ENCODE data around the gene LYRM4.

The LYRM4 gene

DNA sequence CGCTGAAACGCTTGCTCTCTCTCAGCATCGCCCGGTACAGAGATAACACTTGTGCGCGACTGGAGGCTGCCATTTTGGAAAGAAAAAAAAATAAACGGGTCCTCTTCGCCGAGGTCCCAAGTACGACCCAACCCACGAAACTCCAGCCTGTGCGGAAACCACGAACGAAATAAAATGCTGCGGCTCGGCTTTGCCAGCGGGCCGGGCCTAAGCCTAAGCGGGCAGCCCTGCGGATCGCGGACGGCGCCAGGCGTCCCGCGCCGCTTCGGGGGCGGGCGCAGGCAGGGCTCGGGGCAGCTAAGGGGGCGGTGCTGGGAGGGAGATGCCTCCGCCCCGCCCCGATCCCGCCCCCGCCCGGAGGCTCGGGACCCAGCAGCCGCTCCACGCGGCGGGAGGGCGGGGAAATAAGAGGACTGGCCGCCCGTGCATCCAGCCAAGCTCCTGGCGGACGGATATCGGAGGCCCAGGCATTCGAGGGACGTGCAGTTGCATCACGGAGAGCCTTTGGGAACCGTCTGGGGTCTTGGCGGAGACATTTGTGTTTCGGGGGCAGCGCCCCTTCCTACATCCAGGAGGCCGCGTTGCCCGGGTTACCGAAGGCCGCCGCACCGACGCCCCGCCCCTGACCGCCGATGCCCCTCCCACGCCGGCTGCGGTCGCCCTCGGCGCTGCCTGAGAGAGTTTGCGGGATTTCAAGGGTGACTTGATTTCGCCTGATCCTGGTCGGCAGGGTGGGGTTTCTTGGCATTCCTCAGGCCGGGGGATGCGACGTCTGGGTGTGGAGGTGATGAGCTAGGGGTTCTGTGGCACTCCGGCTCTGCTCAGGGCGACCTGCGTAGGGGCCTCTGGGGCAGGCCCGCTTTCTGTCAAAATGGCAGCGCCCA lies at the start of gene LYRM4, which contains the start of gene FARS2:
Gene LYRM4, minus strand, starts transcription at position 290 of the 884 bp plus-strand sequence. Its CDS starts 217 bp downstream, at position 73.
Gene FARS2, plus strand, starts transcription at position 853 of the 884 bp plus-strand sequence.
- DNase-seq = peak; percentile 93

DNA sequence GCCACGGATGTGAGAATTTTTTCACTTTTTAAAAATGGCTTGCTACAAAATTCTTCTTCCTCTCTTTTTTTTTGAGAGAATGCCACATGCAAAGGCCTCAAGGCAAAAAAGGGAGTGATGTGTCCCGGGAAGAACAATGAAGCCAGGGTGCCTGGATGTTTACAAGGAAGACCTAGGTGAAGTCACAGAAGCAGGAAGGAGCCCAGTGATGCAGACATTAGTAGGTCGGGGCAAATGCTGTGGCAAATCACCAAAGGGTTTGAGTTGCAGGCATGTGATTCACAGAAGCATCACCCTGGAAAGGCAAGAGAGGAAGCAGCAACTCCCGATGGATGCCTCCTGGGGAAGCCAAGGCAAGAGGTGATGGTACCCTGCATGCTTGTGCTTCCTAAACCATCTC lies 47.3 kb upstream of the LYRM4 start:
- no peak for DNase-seq

DNA sequence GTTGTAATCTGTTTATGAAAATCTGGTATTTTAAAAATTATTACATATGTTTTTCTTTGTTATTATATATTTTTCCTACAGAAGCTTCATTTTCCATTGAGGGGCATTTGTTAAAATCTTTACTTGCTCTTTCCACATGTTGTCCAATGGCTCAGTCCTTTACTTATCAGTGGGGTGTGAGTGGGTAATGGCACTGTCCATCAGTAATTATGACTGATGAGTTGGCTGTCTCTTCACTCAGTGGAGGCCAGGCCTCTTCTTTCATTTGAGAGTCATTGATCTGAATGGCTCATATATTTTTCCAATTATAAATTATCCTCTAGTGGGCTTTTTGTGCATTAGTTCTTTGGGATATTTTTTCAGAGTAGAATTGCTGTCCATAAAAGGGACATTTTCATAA lies 46.3 kb upstream of the LYRM4 start:
- DNase-seq = no peak

DNA sequence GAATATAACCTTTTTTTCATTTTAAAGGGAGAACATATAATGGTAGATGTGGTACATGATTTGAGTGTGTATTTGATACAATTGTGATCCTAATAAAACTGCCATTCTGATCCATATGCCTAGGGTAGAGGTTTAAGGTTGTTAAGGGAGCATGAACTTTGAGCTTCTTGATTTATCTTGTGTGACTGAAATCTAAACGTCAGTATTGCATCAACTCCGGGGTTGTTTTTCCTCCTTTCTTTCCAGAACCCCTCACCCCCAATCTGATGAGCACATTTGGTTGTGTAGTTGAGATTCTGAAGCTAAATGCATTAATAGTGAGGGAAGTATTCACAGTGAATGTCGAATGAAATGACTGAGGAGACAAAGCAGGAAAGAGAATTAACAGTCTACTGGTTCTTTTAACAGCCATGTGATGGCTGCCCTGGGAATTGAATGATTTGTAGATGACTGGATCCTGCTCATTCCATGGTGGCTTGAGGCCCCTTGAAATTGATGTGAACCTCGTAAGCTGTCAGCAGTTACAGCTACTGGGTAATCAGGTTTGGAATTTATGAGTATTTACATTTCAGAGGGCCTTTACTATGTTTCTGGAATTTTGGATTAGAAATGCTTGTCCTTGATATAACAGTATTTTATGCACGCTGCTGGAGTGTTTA lies 45.3 kb upstream of the LYRM4 start:
- no peak for DNase-seq

DNA sequence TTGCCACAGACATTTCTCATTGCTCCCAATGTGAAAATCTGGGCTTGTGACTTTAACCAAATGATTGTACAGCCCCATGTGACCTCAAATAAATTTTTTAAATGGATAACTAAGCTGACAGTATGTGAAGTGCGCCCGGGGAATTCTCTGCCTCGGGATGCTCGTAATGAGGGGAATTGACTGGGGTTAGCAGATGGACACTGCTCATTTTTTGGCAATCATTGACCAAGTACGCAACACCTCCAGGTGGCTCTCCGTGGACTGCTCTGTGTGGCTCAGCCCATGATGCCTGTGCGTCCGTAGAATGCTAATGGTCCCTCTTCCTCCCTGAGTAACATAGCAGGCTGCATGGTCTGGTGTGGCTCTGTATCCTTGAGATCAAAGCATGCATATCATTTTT lies 42.9 kb upstream of the LYRM4 start:
- no peak for DNase-seq

DNA sequence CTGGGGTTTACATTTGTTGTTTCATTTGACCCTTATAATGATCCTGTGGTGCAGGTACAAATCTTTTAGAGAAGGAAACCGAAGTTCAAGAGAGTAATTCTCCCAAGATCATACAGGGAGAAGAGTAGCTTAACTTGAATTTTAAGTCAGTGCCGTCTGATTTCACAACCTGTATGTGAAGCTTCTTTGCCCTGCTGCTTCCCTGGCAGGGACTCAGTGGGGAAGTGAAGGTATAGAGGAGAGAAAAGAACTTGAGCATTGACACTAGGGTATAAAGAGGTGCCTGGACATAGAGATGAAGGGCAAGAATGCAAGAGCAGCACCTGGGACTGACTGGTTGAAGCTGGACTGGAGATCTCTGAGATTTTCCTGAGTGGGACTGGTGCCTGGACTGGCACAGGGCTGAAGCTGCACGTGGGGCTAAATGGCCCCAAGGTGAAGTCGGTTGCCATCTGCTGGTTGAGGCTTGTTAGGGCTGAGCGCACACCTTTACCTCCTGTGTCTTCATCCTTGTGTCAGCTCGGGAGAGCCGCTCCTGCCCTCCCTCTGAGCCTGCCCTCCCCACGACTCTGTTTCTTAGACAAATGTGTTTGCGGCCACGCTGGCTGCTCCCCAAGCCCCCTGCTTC lies 42.4 kb upstream of the LYRM4 start:
- DNase-seq = peak; percentile 68

DNA sequence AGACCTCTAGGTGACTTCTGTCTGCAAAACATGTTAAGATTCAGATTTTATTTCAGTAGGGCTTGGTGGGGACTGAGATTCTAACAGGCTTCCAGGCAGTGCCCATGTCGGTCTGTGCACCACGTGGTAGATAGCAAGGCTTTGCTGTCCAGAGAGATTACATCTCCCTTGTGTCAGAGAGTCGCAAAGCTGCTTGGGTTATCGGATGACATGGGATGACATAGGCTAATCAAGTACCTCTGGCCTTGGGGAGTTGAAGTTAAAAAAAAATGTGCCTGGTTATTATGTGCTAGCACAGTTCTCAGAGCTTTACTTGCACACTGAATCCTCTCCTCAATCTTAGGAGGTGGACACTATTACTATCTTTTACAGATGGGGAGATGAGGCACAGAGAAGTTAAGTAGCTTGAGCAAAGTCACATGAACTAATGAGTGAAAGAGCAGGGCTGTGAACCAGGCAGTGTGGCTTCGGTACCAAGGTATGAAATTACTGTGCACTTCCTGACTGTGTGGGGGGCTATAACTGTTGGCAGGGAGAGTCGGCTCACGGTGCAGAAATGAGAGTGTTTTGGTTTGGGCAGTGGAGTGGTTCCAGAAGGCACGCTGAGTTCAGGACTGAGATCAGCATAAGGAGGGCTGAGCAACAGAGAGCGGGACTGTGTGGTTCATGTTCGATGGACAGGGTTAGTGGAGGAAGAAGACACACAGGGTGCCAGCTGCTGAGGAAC lies 41.6 kb upstream of the LYRM4 start:
- DNase-seq = no peak

DNA sequence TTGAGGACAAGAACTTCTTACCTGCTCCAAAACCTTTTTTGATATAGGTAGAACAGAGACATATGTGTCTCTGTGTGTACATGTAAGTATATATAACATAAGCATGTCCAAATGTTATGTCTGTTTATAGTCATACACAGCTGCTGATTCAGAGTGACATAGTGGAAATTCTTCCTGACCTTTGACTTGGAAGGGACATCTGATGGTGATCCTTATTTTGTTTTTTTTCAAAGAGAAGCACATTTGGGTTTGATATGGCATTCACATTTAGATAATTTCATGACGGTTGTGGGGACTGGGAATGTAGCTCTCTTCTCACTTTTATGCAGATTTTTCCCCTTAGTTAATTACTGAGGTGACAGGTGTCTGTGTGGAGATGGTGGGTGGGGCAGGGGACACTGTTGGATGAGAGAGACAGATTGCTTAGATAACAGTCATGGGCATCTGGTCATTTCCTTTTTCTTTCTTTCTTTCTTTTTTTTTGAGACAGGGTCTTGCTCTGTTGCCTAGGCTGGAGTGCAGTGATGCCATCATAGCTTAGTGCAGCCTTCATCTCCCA lies 39.5 kb upstream of the LYRM4 start:
- no peak for DNase-seq

DNA sequence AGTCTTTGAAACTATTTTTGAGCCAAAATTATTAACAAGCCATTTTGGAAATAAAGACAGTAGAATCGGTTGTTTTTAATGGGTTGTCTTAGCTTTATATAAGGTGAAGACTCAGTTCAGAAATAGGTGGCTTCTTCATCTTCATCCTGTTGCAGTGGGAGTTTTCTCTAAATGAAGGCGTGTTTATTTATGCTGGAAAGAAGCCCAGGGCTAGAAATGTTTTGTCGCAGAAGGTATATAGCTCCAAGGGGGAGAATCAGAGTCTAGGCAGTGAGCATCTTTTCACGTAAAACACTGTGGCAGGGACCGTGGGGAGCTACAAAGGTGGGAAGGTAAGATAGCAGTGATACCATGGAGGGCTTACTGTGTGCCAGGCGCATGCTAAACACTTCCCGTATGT lies 34.9 kb upstream of the LYRM4 start:
- DNase-seq = no peak

DNA sequence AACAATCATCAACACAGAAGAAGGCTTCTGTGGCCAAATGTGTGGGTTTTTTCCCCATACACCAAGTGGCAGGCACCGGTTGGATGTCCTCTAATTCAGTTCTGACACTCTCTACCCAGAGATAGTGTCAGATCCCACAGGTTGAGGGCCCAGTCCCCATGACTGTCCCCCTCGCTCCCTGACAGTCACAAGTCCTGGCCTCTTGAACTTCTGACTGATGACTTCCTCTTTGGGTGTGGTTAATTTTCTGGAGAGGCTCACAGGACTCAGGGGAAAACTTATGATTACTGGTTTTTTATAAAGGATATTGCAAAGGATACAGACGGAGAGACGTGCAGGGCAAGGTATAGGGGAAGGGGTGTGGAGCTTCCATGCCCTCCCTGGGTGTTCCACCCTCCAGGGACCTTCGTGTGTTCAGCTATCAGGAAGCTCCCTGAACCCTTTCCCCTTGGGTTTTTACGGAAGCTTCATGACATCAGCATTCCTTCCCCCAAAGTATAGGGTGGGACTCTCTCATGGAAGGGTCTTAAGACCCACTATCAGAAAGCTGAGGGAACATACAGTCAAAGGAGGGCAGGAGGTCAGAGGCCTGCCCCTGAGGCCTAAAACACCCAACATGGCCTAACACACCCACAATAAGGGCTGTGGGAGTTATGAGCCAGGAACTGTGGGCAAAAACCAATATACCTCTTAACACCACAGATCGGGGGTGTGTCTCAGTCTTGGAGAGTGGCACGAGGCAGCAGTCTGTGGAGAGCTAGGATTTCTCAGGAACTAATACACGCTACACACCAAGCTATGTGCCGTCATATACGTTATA lies 33.9 kb upstream of the LYRM4 start:
- no peak for DNase-seq

DNA sequence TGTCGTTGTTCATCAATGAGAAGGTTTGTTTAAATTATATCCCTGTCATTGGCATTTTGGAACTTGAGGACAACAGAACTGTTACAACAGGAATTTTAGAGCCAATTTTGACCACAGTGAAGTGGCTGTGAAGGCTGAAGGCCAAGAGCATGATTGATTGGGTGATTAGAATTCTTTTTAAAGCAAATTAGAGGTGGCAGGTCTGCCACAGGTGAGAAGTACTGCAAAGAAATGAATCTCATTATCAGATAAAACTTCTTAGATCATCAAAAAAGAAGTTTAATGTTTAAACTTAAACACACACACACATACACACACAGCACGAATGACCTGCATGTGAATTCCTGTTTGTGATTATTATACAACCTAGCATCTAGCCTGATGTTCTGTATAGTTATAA lies 32.9 kb upstream of the LYRM4 start:
- no peak for DNase-seq

DNA sequence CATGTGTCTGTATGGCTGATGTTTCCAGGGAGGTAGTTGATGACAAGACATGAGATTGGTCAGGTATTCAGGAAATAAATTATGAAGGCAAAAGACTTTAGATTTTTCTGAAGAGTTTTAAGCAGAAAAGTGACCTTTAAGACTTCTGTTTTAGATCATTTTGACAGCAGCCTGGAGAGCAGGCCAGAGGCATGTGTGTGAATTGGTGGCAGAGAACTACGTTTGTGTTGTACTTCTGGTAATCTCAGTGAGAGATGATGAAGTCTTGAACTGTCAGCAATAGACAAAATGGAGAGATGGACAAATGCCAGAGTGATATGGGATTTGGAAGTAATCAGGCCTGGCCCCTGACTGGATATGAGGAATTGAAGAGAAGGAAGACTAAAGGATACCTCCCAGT lies 31.4 kb upstream of the LYRM4 start:
- DNase-seq = no peak

DNA sequence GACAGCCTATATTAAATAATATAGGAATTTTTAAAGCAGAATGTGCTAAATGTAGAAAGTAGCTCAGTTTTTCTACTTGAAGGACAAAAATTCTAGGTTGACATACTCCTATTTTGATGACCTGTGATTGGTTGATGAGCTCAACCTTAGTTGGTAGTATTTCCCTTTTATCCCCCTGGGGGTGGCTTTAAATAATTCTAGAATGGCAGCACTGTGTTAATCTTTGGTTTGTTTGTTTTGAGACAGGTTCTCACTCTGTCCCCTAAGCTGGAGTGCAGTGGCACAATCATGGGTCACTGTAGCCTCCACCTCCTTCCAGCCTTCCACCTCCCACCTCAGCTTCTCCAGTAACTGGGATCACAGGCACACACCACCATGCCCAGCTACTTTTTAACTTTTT lies 29.8 kb upstream of the LYRM4 start:
- no peak for DNase-seq

DNA sequence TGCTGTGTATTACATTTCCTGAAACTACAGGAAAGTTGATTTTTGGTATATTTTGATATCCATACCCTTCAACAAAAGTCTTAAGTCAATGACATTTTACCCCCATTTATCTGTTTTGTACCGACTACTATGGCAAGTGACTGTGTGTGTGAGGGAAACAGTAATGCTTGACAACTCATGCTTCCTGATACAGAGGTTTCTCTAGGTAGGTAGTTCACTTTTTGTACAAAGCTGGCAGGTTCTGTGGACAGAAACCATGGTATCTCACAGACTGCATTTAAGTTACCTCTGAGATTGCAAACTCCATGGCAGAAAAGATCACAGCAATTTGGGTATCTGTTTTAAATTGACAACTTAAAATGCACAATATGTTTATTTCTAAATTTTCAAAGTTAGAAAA lies 29.3 kb upstream of the LYRM4 start:
- DNase-seq = no peak

DNA sequence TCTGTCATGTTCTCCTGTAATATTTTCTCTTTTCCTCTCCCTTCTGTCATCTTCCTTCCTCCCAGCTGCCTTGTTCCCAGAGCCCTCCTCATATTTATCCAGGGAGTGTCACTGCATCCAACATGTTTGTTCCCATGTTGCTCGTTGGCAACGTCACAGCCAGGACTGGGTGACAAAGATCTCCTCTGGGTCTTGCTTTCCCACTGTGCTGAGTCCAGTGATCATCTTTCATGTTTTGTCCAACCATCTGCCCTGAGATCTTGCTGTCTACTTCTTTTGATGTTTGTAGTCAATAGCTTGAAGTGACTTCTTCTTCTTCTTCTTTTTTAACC lies 27.2 kb upstream of the LYRM4 start:
- no peak for DNase-seq

DNA sequence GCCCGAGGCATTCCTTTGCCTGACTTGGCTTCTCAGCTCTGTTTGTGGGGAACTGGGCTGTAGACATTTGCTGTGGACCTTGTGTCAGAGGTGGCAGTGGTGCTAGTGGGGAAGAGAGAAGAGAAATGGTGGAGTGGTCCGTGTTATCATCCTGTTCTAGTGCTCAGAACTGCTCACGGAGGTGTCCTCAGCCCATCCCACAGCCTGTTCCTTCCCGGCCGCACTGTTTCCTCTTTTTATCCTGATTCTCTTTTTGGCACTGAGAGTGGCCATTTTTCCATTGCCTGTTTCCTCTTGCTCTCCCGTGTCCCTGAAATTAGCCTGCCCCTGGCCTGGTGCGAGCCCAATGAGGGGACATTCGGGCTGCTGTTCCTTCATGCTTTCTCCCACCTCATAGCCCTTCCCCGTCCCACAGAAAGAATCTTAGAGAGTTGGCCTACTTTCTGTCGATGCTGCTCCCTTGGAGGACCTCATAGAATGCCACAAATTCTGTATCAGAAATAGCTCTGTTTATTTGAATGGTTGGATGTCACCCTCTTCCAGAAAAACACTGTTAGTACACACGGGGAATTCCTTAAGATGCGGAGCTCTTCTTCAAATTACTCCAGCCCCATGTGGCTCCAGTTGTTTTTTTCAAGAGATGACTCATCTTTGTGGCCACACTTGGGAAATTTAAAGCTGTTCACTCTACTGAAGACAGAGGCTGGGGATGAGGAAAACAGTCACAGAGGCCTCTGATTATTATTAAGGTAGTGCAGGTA lies 26.6 kb upstream of the LYRM4 start:
- no peak for DNase-seq

DNA sequence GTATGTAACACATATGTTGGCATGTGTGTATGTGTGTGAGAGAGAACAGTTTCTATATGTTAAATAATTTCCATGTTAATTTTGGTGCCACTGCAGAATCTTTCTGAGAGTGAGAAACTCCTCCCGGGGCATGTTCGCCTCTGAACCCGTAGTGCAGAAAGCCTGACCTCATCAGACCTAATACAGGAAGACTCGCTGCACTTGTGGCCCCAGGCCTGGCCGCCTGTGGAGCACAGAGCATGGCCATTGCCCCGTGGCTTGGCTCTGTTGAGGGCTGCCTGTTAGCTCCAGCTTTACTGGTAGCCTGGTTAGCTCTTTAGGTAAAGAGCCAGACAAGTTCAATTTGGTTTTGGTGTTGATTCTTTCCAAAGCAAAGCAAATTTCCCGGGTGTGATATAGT lies 26.0 kb upstream of the LYRM4 start:
- DNase-seq = no peak

DNA sequence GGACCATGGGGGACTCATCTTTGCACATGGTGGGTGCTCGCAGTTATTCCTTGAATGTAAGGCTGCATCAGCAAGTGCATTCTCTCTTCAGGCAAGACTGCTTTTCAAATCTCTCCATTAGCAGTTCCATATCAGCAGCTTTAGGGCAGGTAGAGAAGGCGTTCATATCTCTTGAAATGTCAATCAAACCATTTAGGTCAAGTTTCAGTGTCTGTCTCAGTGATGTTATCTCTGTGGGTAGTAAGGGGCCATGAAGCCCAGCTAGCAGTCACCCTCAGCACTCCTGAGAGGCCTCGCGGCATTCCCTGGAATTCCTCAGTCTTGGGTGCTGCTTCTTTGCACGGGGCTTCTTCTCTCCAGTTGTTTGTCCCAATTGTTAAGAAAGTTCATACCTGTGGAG lies 24.8 kb upstream of the LYRM4 start:
- no peak for DNase-seq

DNA sequence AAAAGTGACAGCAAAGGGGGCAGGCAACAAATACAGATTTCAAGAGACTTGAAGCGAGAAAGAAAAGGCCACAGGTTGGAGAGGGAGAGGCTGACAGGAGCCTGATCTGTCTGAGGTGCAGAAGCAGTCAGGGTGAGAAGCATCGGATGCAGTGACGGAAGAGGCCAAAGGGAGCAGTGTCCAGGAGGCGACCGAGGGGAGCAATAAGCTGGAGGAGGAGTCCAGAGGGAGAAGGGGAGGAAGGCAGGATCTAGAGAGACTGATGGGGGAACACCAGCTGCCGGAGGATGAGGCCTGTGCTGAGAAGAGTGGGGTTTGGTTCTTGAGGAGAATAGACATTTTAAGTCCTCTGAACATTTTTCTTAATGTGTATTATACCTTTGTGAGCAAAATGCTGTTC lies 24.3 kb upstream of the LYRM4 start:
- DNase-seq = no peak

DNA sequence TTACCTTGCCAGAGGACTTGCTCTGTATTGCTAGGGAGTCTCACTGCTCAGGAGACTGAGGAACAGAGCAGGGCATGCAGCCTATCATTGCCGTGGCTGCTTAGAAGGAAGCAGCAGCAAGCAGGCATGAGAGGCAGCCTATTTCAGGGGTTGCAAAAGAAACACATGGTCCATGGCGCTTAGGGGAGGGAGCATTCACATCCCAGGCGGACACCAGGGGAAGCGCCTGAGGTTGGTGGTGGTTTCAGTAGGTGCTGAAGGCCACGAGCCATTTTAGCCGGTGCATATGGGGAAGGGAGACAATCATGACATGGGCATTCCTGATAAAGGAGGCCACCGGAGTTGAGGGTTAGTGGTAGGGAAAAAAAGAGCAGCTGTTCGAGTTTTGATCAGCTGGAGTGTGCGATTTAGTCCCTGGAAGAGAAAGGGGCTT lies 21.5 kb upstream of the LYRM4 start:
- DNase-seq = no peak

DNA sequence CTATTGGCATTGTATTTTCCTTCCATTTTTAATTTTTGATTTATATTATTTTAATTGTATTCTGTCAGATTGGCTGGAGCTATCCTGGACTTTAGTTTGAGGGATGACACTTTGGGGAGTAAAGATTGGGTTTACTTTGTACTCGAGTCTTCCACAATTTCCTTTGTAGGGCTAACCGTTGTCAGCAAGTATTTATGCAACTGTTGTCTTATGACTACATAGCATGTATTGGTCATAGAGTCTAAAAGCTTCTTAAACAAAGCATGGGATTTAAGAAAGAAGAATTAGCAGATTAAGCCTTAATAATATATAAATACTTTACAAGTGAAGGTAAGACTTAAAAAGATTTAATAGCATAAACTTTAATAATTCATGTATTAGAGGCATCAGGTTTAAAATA lies 20.2 kb upstream of the LYRM4 start:
- DNase-seq = no peak

All from NCI-H146 (cell line).